ENCODE measurements around the gene C1QTNF9B.

DNA sequence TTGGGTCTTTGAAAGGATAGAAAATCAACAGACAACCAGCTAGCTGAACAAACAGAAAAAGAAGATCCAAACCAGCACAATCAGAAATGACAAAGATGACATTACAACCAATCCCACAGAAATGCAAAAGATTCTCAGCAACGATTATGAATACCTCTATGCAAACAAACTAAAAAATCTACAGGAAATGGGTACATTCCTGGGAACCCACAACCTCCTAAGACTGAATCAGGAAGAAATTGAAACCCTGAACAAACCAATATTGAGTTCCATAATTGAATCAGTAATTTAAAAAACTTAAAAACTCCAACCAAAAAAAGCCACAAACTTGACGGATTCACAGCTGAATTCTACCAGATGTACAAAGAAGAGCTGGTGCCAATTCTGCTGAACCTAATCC lies 20.9 kb upstream of the C1QTNF9B start:
- TF ChIP-seq, protein P1, sequence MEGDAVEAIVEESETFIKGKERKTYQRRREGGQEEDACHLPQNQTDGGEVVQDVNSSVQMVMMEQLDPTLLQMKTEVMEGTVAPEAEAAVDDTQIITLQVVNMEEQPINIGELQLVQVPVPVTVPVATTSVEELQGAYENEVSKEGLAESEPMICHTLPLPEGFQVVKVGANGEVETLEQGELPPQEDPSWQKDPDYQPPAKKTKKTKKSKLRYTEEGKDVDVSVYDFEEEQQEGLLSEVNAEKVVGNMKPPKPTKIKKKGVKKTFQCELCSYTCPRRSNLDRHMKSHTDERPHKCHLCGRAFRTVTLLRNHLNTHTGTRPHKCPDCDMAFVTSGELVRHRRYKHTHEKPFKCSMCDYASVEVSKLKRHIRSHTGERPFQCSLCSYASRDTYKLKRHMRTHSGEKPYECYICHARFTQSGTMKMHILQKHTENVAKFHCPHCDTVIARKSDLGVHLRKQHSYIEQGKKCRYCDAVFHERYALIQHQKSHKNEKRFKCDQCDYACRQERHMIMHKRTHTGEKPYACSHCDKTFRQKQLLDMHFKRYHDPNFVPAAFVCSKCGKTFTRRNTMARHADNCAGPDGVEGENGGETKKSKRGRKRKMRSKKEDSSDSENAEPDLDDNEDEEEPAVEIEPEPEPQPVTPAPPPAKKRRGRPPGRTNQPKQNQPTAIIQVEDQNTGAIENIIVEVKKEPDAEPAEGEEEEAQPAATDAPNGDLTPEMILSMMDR (IDR thresholded peaks at IDR 0.05): no peak
- TF ChIP-seq EP300 (IDR thresholded peaks at IDR 0.05): no peak
- no peak for TF ChIP-seq POLR2A (IDR thresholded peaks at IDR 0.05)
